SW480 (cell line): ENCODE data around the gene CRACR2A.

Experiments used
- DNase-seq: peaks from one replicate; pipeline ENCODE4 v3.0.0-alpha.2; 2016; ENCODE audit warnings: low spot score

CRACR2A gene

GRCh38 chr12:3598896-3599860 lies 153.7 kb downstream of the CRACR2A start:
- no peak for DNase-seq

- no peak for DNase-seq
These were observed 155.2 kb downstream of the CRACR2A start for GRCh38 chr12:3597526-3598210.

GRCh38 chr12:3596703-3597415 lies 156.1 kb downstream of the CRACR2A start:
- DNase-seq: no peak

- DNase-seq: peak; percentile 35
These were observed 157.2 kb downstream of the CRACR2A start for GRCh38 chr12:3595721-3596120.

GRCh38 chr12:3594966-3595365 lies 157.9 kb downstream of the CRACR2A start:
- DNase-seq: no peak

GRCh38 chr12:3593906-3594483 lies 158.9 kb downstream of the CRACR2A start:
- no peak for DNase-seq

GRCh38 chr12:3592856-3593625 lies 159.9 kb downstream of the CRACR2A start:
- no peak for DNase-seq

- no peak for DNase-seq
These were observed 163.2 kb downstream of the CRACR2A start for GRCh38 chr12:3589745-3590144.

- no peak for DNase-seq
These were observed 165.4 kb downstream of the CRACR2A start for GRCh38 chr12:3587402-3588013.

GRCh38 chr12:3583656-3584334 lies 169.1 kb downstream of the CRACR2A start:
- no peak for DNase-seq

GRCh38 chr12:3580094-3580749 lies 172.7 kb downstream of the CRACR2A start:
- DNase-seq: no peak

GRCh38 chr12:3579446-3580093 lies 173.3 kb downstream of the CRACR2A start:
- DNase-seq: no peak

- DNase-seq: no peak
These were observed 174.4 kb downstream of the CRACR2A start for GRCh38 chr12:3578557-3578956.

- DNase-seq: no peak
These were observed 176.0 kb downstream of the CRACR2A start for GRCh38 chr12:3576891-3577290.

- no peak for DNase-seq
These were observed 177.9 kb downstream of the CRACR2A start for GRCh38 chr12:3574986-3575385.

GRCh38 chr12:3572560-3572959 lies 180.3 kb downstream of the CRACR2A start:
- DNase-seq: no peak

GRCh38 chr12:3571724-3572123 lies 181.2 kb downstream of the CRACR2A start:
- no peak for DNase-seq

GRCh38 chr12:3571323-3571722 lies 181.6 kb downstream of the CRACR2A start:
- peak; percentile 8 for DNase-seq

- no peak for DNase-seq
These were observed 184.2 kb downstream of the CRACR2A start for GRCh38 chr12:3568695-3569094.
